ENCODE results near the gene C1QTNF1.

- TF ChIP-seq CTCF (IDR thresholded peaks at IDR 0.05; ENCODE audit: extremely low read depth in 1 of 2, insufficient read depth in 1 of 2, low read depth in 1 of 2, low read length in 2 of 2) (no peak), JUN (IDR thresholded peaks at IDR 0.05; ENCODE audit: borderline replicate concordance, insufficient read depth, insufficient read length, low read depth) (no peak), POLR2A (IDR thresholded peaks at IDR 0.05; ENCODE audit: low read depth, low read length) (no peak), POLR2AphosphoS5 (IDR thresholded peaks at IDR 0.05; ENCODE audit: insufficient read depth, low read depth, low read length) (no peak), EZH2 (IDR thresholded peaks at IDR 0.05; ENCODE audit: borderline replicate concordance, low read depth, low read length, severe bottlenecking) (no peak), MAX (IDR thresholded peaks at IDR 0.05; ENCODE audit: insufficient read depth, insufficient read length) (no peak)
Measured at GRCh38 chr17:79097226-79098055, 73.5 kb downstream of the C1QTNF1 start.
